Duodenal mucosa (tissue), 2 donors: ENCODE measurements around the gene KDM2B.

Experiments
- H3K27ac ChIP-seq: one replicate; pipeline ENCODE4 v1.7.0; 2013; ENCODE audit warnings: low read depth, low read length
- H3K27me3 ChIP-seq, 2 donors: one replicate each; pipeline ENCODE4 v1.7.0; 2013; ENCODE audit warnings: low read length in 2 of 2, control low read depth in 1 of 2; ENCODE audit not compliant: insufficient read depth in 2 of 2, control insufficient read depth in 1 of 2
- H3K36me3 ChIP-seq, 2 donors: one replicate each; pipeline ENCODE4 v1.7.0; 2013; ENCODE audit warnings: low read length in 2 of 2, control low read depth in 1 of 2; ENCODE audit not compliant: insufficient read depth in 2 of 2, control insufficient read depth in 1 of 2
- H3K4me1 ChIP-seq, 2 donors: one replicate each; pipeline ENCODE4 v1.7.0; 2013; ENCODE audit warnings: low read length in 2 of 2, control low read depth in 1 of 2; ENCODE audit not compliant: insufficient read depth in 2 of 2, control insufficient read depth in 1 of 2
- H3K4me3 ChIP-seq, 2 donors: one replicate each; pipeline ENCODE4 v1.7.0; 2013; ENCODE audit warnings: low read length in 2 of 2, low read depth in 1 of 2
- H3K9ac ChIP-seq, 2 donors: one replicate each; pipeline ENCODE4 v1.7.0; 2013; ENCODE audit warnings: low read length in 2 of 2, low read depth in 1 of 2
- H3K9me3 ChIP-seq, 2 donors: one replicate each; pipeline ENCODE4 v1.7.0; 2013; ENCODE audit warnings: low read length in 2 of 2, control low read depth in 1 of 2; ENCODE audit not compliant: control insufficient read depth in 1 of 2

Gene KDM2B

DNA sequence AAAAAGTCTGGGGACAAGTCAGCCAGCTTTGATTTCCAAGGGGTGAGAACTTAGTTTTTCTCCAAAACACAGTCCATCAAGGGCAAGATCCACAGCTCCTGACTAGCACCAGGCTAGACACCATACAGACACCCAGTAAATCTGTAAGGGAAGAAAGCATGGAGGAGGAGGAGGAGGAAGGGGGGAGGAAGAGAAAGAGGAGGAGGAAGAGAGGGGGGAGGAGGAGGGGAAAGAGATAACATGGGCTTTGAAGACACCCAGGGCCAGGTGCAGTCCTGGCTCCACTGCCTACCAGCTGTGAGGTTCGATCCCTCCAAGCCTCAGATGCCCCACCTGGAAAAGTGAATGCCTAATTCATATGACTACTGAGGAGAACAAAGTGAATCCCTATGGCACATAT, 18.3 kb downstream of the KDM2B start:
- no peak overlapping the region for H3K4me3 ChIP-seq
- H3K27ac ChIP-seq, result no peak overlapping the region
- no peaks in the 10 kb centered on the region for H3K27me3 ChIP-seq
- H3K36me3 ChIP-seq, result no peaks in the 10 kb centered on the region
- no peak overlapping the region for H3K9ac ChIP-seq
- no peaks in the 10 kb centered on the region for H3K4me1 ChIP-seq
- H3K9me3 ChIP-seq, result no peaks in the 10 kb centered on the region

DNA sequence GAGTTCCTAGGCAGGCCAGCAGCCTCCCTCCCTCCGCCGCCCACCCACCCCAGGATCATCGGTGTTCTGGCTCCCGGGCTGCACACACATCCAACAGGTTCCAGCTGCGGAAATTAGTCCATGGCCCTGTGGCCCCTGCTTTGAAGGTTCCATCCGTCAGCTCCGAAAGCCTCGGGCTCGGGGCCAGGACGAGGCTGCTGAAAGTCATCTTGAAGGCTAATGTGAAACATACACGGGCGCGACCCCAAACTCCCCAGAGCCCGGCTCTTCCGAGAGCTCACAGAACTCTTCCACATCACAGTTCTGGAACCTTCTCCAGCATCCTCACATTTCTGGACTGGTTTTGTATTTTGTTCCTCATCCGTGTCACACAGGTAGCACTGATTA, 19.8 kb downstream of the KDM2B start:
- Histone ChIP-seq H3K4me1 (no peaks in the 10 kb centered on the region), H3K4me3 (no peak overlapping the region), H3K27ac (no peak overlapping the region), H3K27me3 (no peaks in the 10 kb centered on the region), H3K9ac (no peak overlapping the region), H3K36me3 (no peaks in the 10 kb centered on the region), H3K9me3 (no peaks in the 10 kb centered on the region)

- no peaks in the 10 kb centered on the region for H3K27me3 ChIP-seq
- no peaks in the 10 kb centered on the region for H3K4me1 ChIP-seq
- H3K27ac ChIP-seq, result no peak overlapping the region
- H3K36me3 ChIP-seq, result no peaks in the 10 kb centered on the region
- H3K4me3 ChIP-seq, result no peak overlapping the region
- H3K9me3 ChIP-seq, result no peaks in the 10 kb centered on the region
- H3K9ac ChIP-seq, result no peak overlapping the region
Measured at GRCh38 chr12:121560392-121561008, 20.3 kb downstream of the KDM2B start.

DNA sequence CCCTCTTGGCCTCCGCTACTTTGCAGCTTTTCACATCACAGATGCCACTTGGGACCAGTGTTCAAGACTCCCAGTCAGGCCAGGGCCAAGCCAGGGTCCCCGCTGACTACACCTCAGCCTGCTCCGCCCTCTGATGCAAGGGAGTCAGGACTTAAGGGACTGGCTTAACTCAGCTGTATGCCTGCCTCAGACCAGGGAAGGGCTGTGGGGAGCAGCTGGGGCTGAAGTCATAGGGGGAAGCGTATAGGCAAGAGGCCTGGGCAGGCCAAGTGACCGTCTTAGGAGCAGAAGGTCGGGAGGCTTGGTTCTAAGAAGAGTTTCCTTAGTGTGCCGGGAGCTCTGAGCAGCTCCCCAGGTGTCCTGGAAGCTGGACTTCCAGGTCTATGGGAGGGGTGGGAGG, 21.9 kb downstream of the KDM2B start:
- Histone ChIP-seq H3K27ac (no peak overlapping the region), H3K9me3 (no peaks in the 10 kb centered on the region)

GRCh38 chr12:121550974-121551634, 29.7 kb downstream of the KDM2B start:
- Histone ChIP-seq H3K36me3 (peaks cover 3 to 13% of the 10 kb centered on the region in 2 donors), H3K9ac (no peak overlapping the region), H3K27ac (no peak overlapping the region), H3K9me3 (no peaks in the 10 kb centered on the region), H3K27me3 (no peaks in the 10 kb centered on the region), H3K4me1 (no peaks in the 10 kb centered on the region), H3K4me3 (no peak overlapping the region)

More for the DNA sequence above, 21.9 kb downstream of the KDM2B start:
- Histone ChIP-seq H3K27me3 (no peaks in the 10 kb centered on the region), H3K36me3 (no peaks in the 10 kb centered on the region), H3K4me1 (no peaks in the 10 kb centered on the region), H3K4me3 (no peak overlapping the region), H3K9ac (no peak overlapping the region)

GRCh38 chr12:121549075-121549474, 31.7 kb downstream of the KDM2B start:
- Histone ChIP-seq H3K27me3 (no peaks in the 10 kb centered on the region), H3K4me3 (no peak overlapping the region), H3K9me3 (no peaks in the 10 kb centered on the region), H3K4me1 (no peaks in the 10 kb centered on the region), H3K27ac (no peak overlapping the region), H3K9ac (no peak overlapping the region), H3K36me3 (peaks cover 3 to 13% of the 10 kb centered on the region in 2 donors)

GRCh38 chr12:121545480-121545879, 35.3 kb downstream of the KDM2B start:
- no peak overlapping the region for H3K27ac ChIP-seq
- H3K4me1 ChIP-seq, result no peaks in the 10 kb centered on the region
- peaks cover 3 to 13% of the 10 kb centered on the region in 2 donors for H3K36me3 ChIP-seq
- H3K9ac ChIP-seq, result no peak overlapping the region
- H3K27me3 ChIP-seq, result no peaks in the 10 kb centered on the region
- H3K9me3 ChIP-seq, result no peaks in the 10 kb centered on the region
- no peak overlapping the region for H3K4me3 ChIP-seq

GRCh38 chr12:121543786-121544185, 37.0 kb downstream of the KDM2B start:
- H3K4me3 ChIP-seq, result no peak overlapping the region
- H3K27ac ChIP-seq, result no peak overlapping the region
- peaks cover 1 to 2% of the 10 kb centered on the region in 2 donors for H3K4me1 ChIP-seq
- H3K36me3 ChIP-seq, result peaks cover under 1 to 4% of the 10 kb centered on the region in 2 donors
- no peaks in the 10 kb centered on the region for H3K9me3 ChIP-seq
- H3K27me3 ChIP-seq, result no peaks in the 10 kb centered on the region
- no peak overlapping the region for H3K9ac ChIP-seq

GRCh38 chr12:121539908-121540307, 40.9 kb downstream of the KDM2B start:
- no peaks in the 10 kb centered on the region for H3K9me3 ChIP-seq
- no peaks in the 10 kb centered on the region for H3K27me3 ChIP-seq
- no peak overlapping the region for H3K9ac ChIP-seq
- H3K4me3 ChIP-seq, result no peak overlapping the region
- peaks cover 27 to 29% of the 10 kb centered on the region in 2 donors for H3K4me1 ChIP-seq
- no peaks in the 10 kb centered on the region for H3K36me3 ChIP-seq
- no peak overlapping the region for H3K27ac ChIP-seq

GRCh38 chr12:121538699-121539061, 42.1 kb downstream of the KDM2B start:
- no peaks in the 10 kb centered on the region for H3K9me3 ChIP-seq
- H3K4me1 ChIP-seq, result peaks cover 33 to 34% of the 10 kb centered on the region in 2 donors
- peak overlapping the region; percentile 69 to 70 for H3K4me3 ChIP-seq
- peaks cover 0 to 2% of the 10 kb centered on the region in 2 donors for H3K36me3 ChIP-seq
- peak overlapping the region in 1 of 2 donors; percentile 12 for H3K9ac ChIP-seq
- H3K27me3 ChIP-seq, result no peaks in the 10 kb centered on the region
- no peak overlapping the region for H3K27ac ChIP-seq
